Raji (cell line): ENCODE measurements around the gene SPCS1.
A peak's percentile ranks its signal among the peaks of the same experiment; 100 is the strongest.

Experiments
- POLR2A ChIP-seq: IDR thresholded peaks from 2 replicates; pipeline ENCODE4 v1.6.1; 2011; ENCODE audit warnings: low read depth, low read length, control low read depth; ENCODE audit not compliant: insufficient read depth

Gene SPCS1

GRCh38 chr3:52705688-52706686 lies at the start of gene SPCS1, which contains the start of gene GLT8D1:
TSS of gene SPCS1 (plus strand) at chr3:52706106. CDS start at chr3:52706247, 141 bp downstream.
TSS of gene GLT8D1 (minus strand) at chr3:52705791. CDS start at chr3:52700460, 5,331 bp downstream.
- TF ChIP-seq POLR2A, result peak; percentile 94

DNA sequence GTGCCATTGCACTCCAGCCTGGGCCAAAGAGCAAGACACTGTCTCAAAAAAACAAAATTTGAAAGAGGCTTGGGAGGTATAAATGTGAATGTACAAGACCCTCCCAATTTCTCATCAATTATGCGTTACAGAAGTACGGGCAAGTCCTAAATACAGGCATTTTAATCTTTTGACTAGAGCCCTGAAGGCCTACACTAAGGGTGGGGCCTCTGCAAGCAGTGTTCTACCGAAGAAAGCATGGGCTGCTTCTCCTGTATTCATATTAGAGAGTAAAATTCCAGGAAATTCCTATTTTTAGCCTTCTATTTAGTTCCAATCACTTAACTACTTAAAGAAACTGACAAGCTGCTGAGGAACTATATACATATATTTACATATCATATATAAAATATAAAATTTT lies 45.9 kb upstream of the SPCS1 start:
- no peak for TF ChIP-seq POLR2A

GRCh38 chr3:52663098-52663497 lies 42.8 kb upstream of the SPCS1 start:
- no peak for TF ChIP-seq POLR2A

GRCh38 chr3:52670621-52671521 lies 35.0 kb upstream of the SPCS1 start:
- no peak for TF ChIP-seq POLR2A

DNA sequence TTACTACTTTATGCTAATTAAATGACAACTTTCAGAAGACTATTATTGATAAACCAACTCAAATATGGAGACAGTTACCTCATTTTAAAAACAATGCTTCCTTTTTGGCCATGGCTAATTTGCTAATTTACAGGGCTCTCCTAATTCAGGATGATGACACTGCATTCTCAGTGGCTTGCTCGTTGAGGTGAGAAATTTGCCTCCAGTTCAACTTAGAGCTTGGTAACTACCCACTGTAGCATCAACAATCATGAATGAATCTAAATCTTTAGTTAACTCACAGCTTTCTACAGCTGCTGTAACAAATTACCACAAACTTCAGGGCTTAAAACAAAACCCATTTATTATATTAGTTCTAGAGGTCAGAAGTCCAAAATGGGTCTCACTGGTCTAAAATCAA lies 34.2 kb upstream of the SPCS1 start:
- no peak for TF ChIP-seq POLR2A

DNA sequence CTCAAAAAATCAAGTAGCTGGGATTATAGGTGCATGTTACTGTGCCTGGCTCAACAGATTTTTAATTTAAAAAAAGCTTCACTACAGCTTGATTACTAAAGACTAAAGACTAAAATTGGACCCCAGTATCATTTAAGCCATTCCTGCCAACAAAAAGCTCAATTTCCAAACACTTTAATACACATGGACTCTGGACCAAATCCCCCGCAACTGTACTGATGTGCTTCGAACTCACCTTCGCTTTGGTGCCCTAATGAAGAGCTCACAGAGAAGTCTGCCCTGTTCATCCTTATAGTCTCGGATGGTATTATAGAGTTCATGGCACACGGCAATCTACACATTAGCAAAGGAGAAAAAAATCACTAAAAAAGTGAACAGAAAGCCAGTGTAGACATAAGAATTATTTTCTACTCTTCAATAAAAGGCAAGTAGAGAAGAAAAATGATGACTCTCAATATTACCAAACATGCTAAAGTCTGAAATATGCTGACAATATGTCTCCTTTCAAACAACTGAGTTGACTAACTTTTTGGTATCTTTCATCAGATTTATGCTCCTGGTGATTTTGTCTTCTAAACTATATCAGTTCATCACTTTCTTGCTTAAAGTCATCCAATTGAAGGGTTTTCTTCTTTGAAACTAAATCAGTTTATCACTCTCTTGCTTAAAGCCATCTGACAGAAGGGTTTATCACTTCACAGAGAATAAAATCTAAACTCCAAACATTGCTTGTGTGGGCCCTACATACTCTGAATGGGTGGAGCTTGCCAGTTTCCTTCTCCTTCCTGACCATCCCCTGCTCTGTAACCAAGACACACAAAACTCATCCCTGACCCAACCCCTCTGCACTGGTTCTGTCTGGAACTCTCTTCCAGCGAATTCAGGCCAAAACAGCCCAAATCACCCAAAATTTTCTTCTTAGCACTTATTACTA lies 27.4 kb upstream of the SPCS1 start:
- no peak for TF ChIP-seq POLR2A

- TF ChIP-seq POLR2A, result no peak
Measured at GRCh38 chr3:52679199-52679538, 26.7 kb upstream of the SPCS1 start.

- TF ChIP-seq POLR2A, result no peak
Measured at GRCh38 chr3:52679811-52680210, 26.1 kb upstream of the SPCS1 start.

- no peak for TF ChIP-seq POLR2A
Measured at GRCh38 chr3:52681596-52681995, 24.3 kb upstream of the SPCS1 start.

DNA sequence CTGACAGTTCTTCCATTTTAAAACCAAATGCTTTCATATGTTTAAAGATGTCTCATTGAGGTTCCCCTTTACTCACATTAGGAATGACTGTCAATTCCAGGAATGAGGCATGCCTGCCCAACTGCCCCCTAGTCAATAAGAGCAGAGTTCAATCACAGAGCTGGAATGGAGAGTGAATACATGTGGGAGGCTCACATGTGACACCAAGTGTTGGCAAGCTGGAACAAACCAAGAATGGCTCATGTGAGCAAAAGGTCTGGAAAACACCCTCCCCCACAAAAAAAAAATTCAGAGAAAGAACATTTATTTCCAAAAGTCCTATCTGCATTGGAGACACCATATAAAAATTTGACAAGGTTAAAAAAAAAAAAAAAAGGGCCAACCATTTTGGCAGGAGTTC lies 23.9 kb upstream of the SPCS1 start:
- no peak for TF ChIP-seq POLR2A

GRCh38 chr3:52683611-52684010 lies 22.3 kb upstream of the SPCS1 start:
- TF ChIP-seq POLR2A, result no peak

- TF ChIP-seq POLR2A, result no peak
Measured at GRCh38 chr3:52684184-52684583, 21.7 kb upstream of the SPCS1 start.

GRCh38 chr3:52685285-52685708 lies 20.6 kb upstream of the SPCS1 start:
- TF ChIP-seq POLR2A, result no peak
